Stimulated activated naive CD4-positive, alpha-beta T cell treated with Interleukin-2 at 50 U/mL for 16 hours (primary cell): ENCODE data around the gene PLCB3.
A peak's percentile ranks its signal among the peaks of the same experiment; 100 is the strongest.
"Not testable (repeated sequence)": the region's sequence is repeated elsewhere in the genome, so short reads cannot be mapped to it uniquely, and the experiment has no call there.

Experiments
- DNase-seq: peaks from one replicate; lab custom pipeline; 2025; lab: John Stamatoyannopoulos, UW

PLCB3 gene

DNA sequence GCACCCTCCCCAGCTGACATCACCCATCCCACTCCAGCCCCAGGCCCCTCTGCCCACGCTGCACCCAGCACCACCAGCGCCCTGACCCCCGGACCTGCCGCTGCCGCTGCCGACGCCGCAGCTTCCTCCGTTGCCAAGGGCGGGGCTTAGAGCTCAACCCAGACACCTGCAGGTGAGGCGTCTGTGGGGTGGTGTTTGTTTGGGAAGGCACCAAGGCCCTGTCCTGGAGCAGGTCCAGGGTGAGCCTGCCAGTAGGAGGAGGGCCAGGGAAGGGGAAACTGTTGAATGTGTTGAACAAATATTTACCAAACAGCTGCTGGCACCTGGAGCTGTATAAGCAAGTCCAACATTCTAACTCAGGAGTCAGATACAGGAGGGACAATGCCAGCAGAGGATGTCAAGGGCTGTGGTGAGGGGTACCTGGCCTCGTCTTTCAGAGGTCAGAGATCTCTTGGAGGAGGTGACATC, 13.8 kb upstream of the PLCB3 start:
- DNase-seq: no peak

- no peak for DNase-seq
Measured at GRCh38 chr11:64238076-64238475, 13.3 kb upstream of the PLCB3 start.

DNA sequence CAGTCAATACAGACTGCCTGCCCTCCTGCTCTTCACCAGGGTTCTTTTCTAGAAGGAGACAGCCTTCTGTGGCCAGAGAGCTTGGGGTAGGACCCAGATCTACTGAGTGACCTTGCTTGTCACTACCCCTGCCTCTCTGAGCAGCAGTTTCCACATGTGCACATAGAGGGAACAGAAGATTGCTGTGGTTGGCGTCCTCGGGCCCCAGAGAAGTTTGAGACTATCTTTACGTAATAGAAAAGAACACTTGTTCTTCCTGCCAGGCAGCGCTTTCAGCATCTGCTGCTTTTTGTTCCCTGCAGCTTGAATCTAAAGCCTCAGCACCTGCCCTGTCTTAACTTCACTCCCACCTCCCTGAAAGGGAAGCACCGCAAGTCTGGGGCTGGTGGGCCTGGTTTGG, 12.3 kb upstream of the PLCB3 start:
- no peak for DNase-seq

- DNase-seq: no peak
Measured at GRCh38 chr11:64239662-64240434, 11.5 kb upstream of the PLCB3 start.

DNA sequence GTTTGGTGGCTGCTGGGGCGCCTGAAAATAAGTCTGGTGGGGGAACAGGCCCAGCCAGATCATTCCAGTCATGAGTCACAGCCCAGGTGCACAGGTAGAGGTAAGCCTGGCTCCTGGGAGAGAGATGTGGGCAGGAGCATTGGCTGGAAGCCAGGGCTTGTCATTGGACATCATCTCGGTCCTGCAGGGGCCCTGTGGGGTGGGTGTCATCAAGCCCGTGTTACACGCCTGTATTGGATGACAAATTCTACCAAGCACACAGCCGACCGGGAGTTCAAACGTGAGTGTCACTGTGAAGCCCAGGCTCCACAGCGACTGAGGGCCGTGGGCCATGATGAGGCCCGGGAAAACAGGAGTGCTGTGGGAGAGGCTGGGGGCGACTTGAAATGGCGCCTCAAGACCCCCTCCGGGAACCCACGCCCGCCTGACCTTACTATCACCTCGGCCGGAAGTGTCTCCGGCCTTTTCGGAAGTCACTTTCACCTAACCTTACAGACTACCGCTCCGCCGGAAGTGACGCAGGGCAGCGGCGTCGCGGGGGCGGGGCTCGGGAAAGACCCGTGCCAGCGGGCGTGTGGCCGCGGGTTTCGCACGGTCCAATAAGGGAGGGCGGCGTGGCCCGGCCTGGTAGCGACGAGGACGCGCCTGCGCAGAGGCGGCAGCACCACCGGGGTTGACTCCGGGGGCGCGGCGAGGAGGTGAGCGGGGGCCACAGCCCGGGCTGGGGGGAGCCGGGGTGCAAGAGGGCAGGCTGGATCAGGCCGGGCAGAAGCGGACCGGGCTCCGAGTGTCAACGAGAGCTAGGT, 10.7 kb upstream of the PLCB3 start, which contains the start of gene FKBP2:
Gene FKBP2 (plus strand): TSS at position 661 of the 806 bp plus-strand sequence. CDS start 1,293 bp downstream, outside the sequence.
- DNase-seq: peak; percentile 97

GRCh38 chr11:64241241-64241490, 10.2 kb upstream of the PLCB3 start:
- DNase-seq: peak; percentile 99

- DNase-seq: peak; percentile 25
Measured at GRCh38 chr11:64241491-64242374, 9.6 kb upstream of the PLCB3 start.

- no peak for DNase-seq
Measured at GRCh38 chr11:64243236-64243854, 8.0 kb upstream of the PLCB3 start.

- DNase-seq: no peak
Measured at GRCh38 chr11:64244107-64244506, 7.2 kb upstream of the PLCB3 start.

DNA sequence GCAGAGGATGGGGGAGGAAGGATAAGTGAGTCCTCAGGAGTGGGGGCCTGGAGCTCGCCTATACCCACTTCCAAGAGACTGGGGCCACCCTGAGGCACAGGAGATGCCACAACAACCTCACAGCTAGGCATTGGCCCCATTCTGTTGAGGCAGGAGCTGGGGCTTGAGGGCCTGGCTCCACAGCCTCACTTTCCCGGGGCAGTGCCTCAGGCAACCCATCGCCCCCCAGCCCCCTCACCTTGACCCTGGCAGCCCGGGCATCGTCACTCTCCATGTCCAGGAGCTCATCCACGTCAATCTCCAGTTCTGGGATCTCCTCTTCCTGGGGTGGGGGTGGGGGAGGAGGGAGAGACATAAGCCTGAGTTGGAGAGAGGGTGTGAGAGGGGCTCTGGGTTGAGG, 6.4 kb upstream of the PLCB3 start:
- DNase-seq: no peak

DNA sequence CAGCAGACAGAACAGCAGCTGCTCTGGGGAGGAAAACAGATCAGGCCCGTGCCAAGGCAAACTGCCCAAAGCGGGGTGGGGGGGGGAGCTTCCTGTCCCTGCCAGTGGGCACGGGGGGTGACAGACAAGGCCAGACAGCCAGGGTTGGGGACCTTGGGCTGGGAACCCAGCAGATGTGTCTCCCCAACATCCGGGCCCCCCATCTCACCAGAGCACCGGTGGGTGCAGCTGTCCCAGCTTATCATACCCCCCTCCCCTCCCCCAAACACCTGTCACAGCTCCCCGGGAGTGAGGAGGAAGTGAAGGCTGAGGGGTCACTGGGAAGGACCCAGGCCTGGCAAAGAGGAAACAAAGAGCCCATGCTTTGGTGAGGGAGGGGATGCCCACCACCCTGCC, 5.9 kb upstream of the PLCB3 start:
- DNase-seq: no peak

DNA sequence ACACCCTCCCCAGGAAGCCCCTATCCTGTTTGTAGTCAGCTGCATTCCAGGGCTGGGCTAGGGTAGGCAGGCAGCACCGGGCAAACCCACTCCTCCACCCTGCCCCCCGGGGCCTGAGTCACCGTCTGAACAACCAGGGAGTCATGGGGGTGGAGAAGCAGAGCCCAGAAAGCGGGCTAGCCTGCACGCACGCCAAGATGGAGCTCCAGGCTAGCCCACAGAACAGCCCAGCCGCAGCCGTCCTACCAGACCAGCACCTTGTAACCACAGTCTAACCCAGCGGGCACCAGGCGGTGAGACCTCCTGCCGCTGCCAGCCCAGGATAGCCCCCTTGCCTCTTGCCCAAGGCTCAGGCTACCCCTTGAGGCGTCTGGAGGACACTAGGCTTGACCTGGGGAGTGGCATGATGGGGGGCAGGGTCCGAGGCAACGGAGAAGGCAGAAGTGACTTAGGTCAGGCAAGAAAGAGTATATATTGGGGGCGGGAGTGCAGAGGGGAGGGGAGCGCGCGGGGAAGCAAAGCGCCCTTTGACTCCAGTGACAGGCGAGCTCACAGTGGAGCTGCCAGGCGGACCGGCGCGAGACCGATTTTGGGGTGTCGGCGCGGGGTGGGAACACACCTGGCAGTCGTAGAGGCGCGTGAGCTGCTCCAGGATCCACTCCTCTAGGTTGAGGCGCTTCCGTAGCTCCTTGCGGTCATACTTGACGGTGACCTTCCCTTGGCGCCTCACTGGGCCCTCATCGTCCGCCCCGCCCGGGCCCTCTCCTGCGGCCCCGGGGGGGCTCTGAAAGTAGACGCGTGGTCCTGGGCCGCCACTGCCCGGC, 5.3 kb upstream of the PLCB3 start:
- peak; percentile 80 for DNase-seq

GRCh38 chr11:64246621-64246870, 4.8 kb upstream of the PLCB3 start:
- not testable (repeated sequence) for DNase-seq

DNA sequence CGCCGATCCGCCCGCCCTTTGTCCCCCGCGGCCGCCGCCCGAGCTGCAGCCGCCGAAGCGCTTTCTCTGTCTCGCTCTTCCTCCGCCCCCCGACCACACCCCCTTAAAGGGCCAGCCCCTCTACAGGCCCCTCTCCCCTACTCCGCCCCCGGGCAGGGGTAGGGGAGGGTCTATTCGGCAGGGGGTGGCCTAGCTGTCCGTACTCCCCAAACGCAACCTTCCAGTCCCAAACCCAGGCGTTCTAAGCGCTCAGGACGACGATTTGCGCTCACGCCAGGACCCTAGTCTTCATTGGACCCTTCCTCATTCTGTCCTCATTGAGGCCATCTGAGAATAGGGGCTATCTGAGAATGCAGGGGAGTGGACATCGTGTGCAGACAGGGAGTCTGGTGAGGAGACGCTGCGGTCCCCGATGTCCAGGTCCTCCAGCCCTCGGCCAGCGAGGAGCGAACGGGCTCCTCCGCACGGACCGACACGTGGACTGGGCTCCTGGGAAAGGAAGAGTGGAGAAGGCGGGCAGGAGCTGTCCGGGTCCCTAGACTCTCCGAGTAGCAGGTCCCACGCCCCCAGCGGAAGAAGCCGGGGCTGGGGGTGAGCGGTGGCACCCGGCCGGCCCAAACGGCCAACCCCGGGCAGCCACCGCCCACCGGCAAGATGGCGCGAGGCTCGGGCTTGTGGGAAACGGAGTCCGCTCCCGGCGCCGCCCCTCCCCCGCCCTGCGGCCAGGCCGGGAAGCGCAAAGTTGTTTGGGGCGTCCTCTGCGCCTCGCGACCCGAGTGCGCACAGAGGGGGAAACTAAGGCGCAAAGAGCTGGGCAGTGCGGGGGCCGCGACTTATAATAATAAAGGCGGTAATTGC, 4.2 kb upstream of the PLCB3 start, which contains the start of gene PPP1R14B:
Gene PPP1R14B (minus strand): TSS at position 73 of the 858 bp plus-strand sequence. CDS start 270 bp downstream, outside the sequence.
- peak; percentile 86 for DNase-seq

DNA sequence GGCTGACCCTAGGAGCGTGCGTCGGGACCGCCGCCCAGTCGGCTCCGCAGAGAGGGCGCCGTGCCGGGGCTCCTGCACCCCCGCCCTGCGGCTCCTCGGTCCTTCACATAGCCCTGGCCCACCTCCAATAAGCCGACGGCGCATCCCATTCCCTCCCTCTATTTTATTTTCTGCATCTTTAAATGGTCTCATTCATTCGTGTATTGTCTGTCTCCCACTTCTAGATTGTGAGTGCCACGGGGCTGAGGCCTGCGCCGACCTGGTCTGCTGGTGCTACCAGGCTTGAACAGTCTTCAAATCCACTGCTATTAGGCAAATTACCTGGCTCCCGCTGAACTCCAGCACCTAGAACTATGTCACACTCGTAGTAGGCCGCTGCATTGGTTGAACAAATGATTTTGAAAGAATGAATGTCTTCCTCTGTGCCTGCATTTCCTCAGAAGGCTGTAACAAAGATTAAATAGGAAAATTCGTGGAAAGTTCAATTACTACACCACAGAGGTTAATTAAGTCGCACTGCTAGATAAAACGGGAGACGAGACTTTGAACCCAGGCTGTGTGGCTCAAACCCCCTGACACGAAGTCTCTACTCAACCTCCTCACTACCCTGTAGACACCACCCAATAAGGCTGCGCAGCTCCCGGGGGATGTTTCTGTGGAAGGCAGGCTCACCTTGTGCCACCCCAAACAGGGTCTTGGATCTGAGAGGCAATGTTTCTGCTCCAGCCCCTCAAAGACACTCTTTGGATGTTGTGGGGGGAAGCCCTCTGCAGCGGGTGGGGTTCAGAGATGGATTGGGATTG, 3.4 kb upstream of the PLCB3 start:
- no peak for DNase-seq

GRCh38 chr11:64248578-64248977, 2.8 kb upstream of the PLCB3 start:
- DNase-seq: no peak

- DNase-seq: no peak
Measured at GRCh38 chr11:64249038-64249437, 2.3 kb upstream of the PLCB3 start.

GRCh38 chr11:64249563-64250414, 1.5 kb upstream of the PLCB3 start:
- no peak for DNase-seq
